HepG2 (cell line): Measurements from ENCODE around the gene TRIM66.

ENCODE experiments used
- CAMTA2 ChIP-seq: sonication (generic); formaldehyde crosslinking; IDR thresholded peaks from 2 replicates; pipeline ENCODE4 v1.4.0; 2020; ENCODE audit warnings: mild to moderate bottlenecking, missing genetic modification reagents, borderline replicate concordance
- CHD2 ChIP-seq: IDR thresholded peaks from 2 replicates; pipeline ENCODE4 v1.6.1; 2011; ENCODE audit warnings: low read depth, low read length, improper control_type of control experiment
- CTCF ChIP-seq: sonication (generic); formaldehyde crosslinking; IDR thresholded peaks from 2 replicates; pipeline ENCODE4 v1.5.0; 2020; ENCODE audit warnings: mild to moderate bottlenecking, missing genetic modification reagents, moderate library complexity
- DDIT3 ChIP-seq: sonication (generic); formaldehyde crosslinking; IDR thresholded peaks from 2 replicates; pipeline ENCODE4 v1.4.0; 2020; ENCODE audit warnings: mild to moderate bottlenecking, missing genetic modification reagents
- EP300 ChIP-seq, 3 experiments: sonication (generic) in 1 of 3; formaldehyde crosslinking in 1 of 3; IDR thresholded peaks; 2 replicates each; pipeline versions ENCODE4 v1.5.1 to v1.6.1; 2011 to 2020; ENCODE audit warnings: low read depth in 2 of 3, low read length in 2 of 3, borderline replicate concordance in 1 of 3, improper control_type of control experiment in 1 of 3, mild to moderate bottlenecking in 1 of 3, missing genetic modification reagents in 1 of 3, moderate library complexity in 1 of 3
- HMGXB4 ChIP-seq, 2 experiments: sonication (generic) in 1 of 2; formaldehyde crosslinking in 1 of 2; IDR thresholded peaks; 2 replicates each; pipeline versions ENCODE4 v1.4.0 to v1.6.1; 2018 to 2020; ENCODE audit warnings: missing genetic modification reagents in 2 of 2, borderline replicate concordance in 1 of 2, low read depth in 1 of 2, mild to moderate bottlenecking in 1 of 2, missing biosample characterization in 1 of 2
- HNRNPH1 ChIP-seq: fragments of 200-400 bp; formaldehyde crosslinking; optimal IDR thresholded peaks from 2 replicates; pipeline ENCODE3; 2017; ENCODE audit warnings: mild to moderate bottlenecking, low read depth, low read length
- PAX8 ChIP-seq: sonication (generic); formaldehyde crosslinking; IDR thresholded peaks from 2 replicates; pipeline ENCODE4 v1.8.0; 2022; ENCODE audit warnings: mild to moderate bottlenecking, missing genetic modification reagents, borderline replicate concordance
- POLR2A ChIP-seq, 2 experiments: IDR thresholded peaks; 2 replicates each; pipeline ENCODE4 v1.6.1; 2011; ENCODE audit warnings: low read depth in 2 of 2, low read length in 2 of 2, mild to moderate bottlenecking in 1 of 2, moderate library complexity in 1 of 2; ENCODE audit not compliant: insufficient read depth in 1 of 2
- POLR2AphosphoS5 ChIP-seq: IDR thresholded peaks from 2 replicates; pipeline ENCODE4 v1.6.1; 2012; ENCODE audit warnings: low read depth, low read length
- RAD51 ChIP-seq: fragments of 450-650 bp; IDR thresholded peaks from 2 replicates; pipeline ENCODE4 v1.6.1; 2016; ENCODE audit warnings: borderline replicate concordance
- SMAD3 ChIP-seq: sonication (generic); formaldehyde crosslinking; IDR thresholded peaks from 2 replicates; pipeline ENCODE4 v1.4.0; 2020; ENCODE audit warnings: missing genetic modification reagents
- THAP9 ChIP-seq: sonication (generic); formaldehyde crosslinking; IDR thresholded peaks from 2 replicates; pipeline ENCODE4; 2020; ENCODE audit warnings: missing genetic modification reagents, mild to moderate bottlenecking, borderline replicate concordance
- ZNF513 ChIP-seq: sonication (generic); formaldehyde crosslinking; conservative IDR thresholded peaks from 2 replicates; pipeline ENCODE4 v1.5.0; 2020; ENCODE audit warnings: missing genetic modification reagents

- TF ChIP-seq CTCF (CRISPR knock-in tag) (no peak), SMAD3 (no peak), THAP9 (no peak), CAMTA2 (CRISPR knock-in tag) (no peak), POLR2A (IDR thresholded peaks at IDR 0.05; ENCODE audit: insufficient read depth in 1 of 2, low read depth in 2 of 2, low read length in 2 of 2) (no peak), CHD2 (no peak), PAX8 (CRISPR knock-in tag) (no peak), POLR2AphosphoS5 (no peak), HNRNPH1 (no peak), ZNF513 (CRISPR knock-in tag) (no peak), HMGXB4 (CRISPR knock-in tag; IDR thresholded peaks at IDR 0.05; ENCODE audit: borderline replicate concordance in 1 of 2, low read depth in 1 of 2) (no peak), DDIT3 (CRISPR knock-in tag) (no peak), EP300 (IDR thresholded peaks at IDR 0.05; ENCODE audit: low read depth in 2 of 2, low read length in 2 of 2) (no peak), EP300 (CRISPR knock-in tag; IDR thresholded peaks at IDR 0.05; ENCODE audit: borderline replicate concordance) (no peak), RAD51 (no peak)
Measured at GRCh38 chr11:8584082-8584481, 98.4 kb downstream of the TRIM66 start.
